GOT3 (cell line): ENCODE results near the gene RHOH.

ENCODE experiments used
- DNase-seq: peaks from one replicate; lab custom pipeline; 2025; ENCODE audit warnings: mixed read lengths; lab: John Stamatoyannopoulos, UW

RHOH gene

DNA sequence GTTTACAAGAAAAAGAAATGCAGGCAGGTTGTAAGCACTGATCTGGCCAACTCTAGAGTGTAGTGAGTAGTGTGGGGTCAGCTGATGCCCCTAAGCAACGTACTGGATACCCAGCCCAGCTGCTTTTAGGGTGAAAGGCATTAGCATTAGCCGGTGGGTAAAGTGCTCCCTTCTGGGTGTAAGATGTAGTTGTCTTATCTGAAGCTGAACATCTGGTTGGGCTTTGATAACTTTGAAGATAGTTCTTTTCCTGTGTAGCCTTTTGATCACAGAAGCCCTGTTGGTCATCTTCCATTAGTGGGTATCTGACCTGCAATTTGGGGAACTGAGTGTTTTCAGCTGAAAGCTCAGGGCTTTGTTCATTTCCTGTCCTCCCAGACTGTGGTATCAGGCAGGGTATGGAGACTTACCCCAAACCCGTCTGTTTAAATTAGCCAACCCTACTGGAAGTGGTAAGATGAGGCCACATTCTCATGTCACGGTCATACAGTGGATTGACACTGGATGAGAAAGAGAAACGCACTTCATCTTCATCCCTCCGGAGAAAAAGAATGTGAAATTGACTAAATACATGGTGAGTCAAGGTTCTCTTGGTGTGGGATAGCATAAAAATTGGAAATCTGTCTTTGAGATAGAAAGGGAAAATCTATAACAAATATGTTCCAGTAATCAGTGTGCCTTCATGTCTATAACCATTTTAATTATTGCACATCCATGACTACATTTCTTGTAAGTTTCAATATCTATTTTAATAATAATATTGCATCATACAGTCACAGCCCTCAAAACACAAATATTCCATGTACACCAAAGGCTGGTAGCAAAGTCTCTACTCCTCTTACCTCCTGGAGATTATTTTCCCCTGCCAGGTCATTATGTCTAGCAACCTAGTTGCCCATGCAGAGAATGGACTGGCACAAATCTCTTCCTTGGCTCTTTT lies 8.7 kb downstream of the RHOH start:
- DNase-seq: no peak

DNA sequence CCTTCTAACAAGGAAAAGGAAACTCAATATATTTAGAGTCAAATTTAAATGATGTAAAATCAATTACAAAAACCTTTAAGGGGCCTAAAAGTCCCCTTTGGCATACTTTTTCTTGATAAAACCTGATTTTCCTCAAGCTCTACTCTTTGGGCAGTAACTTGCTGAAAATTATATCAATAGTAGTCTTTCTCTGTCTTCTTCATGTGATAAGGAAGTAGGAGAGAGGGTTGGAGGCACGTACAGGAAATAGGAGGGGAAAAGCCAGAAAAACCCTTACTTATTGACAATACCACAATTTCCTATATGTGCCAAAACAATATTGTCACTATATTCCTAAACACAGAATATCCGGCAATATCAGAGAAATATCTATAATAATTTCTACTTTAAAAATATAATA lies 9.6 kb downstream of the RHOH start:
- DNase-seq: no peak

- no peak for DNase-seq
Observed at GRCh38 chr4:40209401-40209800, 12.6 kb downstream of the RHOH start.

DNA sequence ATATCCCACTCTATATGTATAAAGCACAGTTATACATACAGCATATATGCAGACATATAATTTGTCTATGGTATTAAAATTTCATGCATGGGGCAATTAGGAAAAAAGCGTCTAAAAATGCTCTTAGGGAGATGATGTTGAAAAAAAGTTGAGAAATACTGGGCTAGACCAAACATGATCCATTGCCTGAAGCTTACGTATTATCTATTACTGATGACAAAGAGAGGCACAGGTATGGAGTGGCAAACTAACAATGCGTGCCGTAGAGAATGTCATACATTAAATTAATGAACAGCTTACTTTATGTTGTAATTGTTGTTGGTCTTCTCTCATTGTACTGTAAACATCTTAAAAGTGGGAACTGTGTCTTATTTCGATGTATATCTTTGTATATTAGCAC lies 13.9 kb downstream of the RHOH start:
- DNase-seq: no peak

DNA sequence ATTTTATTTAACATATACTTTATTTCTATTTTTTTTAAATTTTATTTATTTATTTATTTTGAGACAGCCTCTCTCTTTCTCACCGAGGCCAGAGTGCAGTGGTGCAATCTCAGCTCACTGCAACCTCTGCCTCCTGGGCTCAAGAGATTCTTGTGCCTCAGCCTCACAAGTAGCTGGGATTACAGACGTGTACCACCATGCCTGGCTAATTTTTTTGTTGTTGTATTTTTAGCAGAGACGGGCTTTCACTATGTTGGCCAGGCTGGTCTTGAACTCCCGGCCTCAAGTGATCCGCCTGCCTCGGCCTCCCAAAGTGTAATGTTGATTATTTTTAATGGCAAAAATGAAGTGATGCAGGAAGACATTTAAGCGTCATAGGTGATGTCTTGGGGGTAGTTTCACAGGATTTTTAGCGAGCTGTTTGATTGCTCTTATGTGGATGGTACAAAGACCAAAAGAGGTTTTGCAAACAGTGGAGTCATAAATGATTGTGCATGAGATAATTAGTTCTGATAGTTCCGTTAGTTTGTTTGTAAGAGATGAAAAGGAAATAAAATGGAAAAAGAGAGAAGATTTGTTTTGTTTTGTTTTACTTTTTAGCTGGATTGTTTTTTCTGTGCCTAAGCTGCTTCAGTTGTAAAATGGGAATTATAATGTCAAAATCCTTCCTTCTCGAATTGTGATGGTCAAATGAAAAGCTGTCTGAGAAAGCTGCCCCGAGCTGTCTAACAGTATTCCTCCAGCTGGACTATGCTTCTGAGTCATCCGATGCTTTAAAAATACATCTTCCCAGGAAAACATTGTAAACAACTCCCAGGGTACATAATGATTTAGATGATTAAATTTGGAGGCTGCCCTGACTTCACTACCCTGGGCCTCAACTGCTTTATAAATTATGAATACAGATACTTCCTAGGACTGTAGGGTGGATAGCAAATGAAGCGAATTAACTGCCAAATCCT lies 14.7 kb downstream of the RHOH start:
- no peak for DNase-seq

GRCh38 chr4:40212674-40213527 lies 16.1 kb downstream of the RHOH start:
- DNase-seq: no peak

GRCh38 chr4:40214038-40214437 lies 17.2 kb downstream of the RHOH start:
- no peak for DNase-seq

GRCh38 chr4:40214661-40215418 lies 18.0 kb downstream of the RHOH start:
- no peak for DNase-seq

DNA sequence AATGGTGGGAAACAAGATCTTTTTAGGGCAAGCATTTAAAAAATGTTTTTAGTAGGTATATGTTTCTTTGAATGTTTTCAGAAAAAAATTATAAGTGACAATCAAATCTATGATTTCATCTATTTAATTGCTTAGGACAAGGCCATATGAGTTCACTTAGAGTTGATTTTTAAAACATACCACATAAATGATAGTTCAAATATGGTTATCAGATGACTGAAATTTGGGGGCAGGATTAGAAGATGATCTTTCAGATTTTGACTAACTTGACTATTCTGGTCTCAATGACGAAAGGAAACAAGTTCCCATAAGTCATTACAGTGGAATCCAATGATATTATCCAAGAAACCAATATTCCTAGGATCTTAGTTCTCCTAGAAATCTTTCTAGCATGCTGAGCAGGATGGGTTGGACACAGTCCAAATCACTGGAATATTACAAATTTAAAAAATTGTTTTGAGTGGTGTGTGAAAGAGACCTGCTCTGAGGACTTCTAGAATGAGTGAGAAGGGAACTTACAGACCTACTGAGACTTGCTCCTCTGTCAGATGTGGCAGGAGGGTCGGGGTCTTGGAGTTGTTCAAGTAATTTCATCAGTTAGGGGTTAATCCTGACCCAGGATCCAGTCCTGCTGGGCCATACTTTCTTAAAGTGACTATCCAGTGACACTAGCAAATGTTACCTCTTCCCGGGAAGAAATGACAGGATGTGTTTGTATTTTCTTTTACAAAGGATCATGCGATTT lies 20.0 kb downstream of the RHOH start:
- DNase-seq: no peak

DNA sequence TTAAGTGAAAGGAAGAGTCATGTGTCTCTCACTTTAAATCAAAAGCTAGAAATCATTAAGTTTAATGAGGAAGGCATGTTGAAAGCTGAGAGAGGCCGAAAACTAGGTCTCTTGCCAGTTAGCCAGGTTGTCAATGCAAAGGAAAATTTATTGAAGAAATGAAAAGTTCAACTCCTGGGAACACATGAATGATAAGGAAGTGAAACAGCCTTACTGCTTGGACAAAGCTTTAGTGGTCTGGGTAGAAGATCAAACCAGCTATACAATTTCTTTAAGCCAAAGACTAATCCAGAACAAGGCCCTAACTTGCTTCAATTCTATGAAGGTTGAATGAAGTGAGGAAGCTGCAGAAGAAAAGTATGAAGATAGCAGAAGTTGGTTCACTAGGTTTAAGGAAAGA lies 24.9 kb downstream of the RHOH start:
- no peak for DNase-seq

GRCh38 chr4:40223343-40223742 lies 26.5 kb downstream of the RHOH start:
- DNase-seq: no peak

DNA sequence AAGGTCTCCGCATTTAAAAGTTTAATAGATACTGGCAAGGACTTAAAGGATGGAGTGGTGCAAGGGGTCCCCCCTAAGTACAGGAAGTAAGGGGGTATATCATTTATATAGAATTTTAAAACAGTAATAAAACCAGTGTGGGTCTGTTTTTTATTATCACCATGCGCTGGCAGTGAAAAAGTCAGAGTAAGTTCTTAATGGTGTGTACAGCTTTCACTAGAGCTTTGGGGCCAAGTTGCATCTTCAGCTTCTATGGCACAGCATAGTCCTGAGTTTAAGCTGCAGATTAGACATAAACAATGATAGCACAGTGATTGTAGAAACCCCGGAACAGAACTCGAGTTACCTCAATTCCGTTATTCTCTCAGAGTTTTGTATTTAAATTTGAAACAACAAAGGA lies 27.6 kb downstream of the RHOH start:
- DNase-seq: no peak

DNA sequence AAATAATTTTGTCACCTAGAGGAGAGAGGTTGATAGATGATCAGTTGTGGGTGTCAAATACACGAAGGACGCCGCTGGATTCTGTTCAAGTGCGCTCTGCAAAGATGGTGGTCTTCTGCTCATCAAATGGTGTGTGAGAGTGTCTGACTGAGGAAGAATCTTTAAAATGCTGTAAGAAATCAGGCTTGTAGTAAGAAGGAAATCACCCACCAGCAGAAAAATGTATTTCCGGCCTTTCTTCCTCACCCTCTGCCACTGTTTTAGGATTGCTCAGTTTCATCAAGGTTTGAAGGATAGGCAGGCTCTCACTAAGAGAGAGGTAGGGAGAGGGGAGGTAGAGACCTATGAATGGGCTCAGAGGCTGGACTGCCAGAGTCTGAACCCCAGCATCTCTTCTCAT lies 28.7 kb downstream of the RHOH start:
- DNase-seq: no peak

GRCh38 chr4:40227284-40227683 lies 30.5 kb downstream of the RHOH start:
- no peak for DNase-seq

- no peak for DNase-seq
Observed at GRCh38 chr4:40228497-40229365, 31.9 kb downstream of the RHOH start.

- no peak for DNase-seq
Observed at GRCh38 chr4:40231316-40231863, 34.6 kb downstream of the RHOH start.

DNA sequence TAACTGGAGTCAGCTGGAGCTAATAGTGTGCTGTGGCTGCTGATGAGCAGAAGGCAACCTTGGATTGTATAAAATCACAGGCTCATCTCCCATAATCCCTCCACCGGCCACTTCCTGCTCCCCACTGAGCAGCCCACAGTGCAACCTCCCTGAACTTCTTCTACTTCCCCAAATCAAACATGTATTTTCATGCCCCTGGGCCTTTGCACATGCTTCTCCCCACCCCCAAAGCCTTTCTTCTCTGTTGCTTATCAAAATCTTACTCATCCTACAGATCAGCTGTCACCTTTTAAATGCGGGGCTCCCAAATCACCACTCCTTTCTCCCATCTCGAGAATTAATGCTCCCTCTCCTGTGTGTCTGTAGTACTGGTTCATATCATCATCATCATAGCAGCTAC lies 35.8 kb downstream of the RHOH start:
- no peak for DNase-seq

- DNase-seq: no peak
Observed at GRCh38 chr4:40233227-40233626, 36.4 kb downstream of the RHOH start.

DNA sequence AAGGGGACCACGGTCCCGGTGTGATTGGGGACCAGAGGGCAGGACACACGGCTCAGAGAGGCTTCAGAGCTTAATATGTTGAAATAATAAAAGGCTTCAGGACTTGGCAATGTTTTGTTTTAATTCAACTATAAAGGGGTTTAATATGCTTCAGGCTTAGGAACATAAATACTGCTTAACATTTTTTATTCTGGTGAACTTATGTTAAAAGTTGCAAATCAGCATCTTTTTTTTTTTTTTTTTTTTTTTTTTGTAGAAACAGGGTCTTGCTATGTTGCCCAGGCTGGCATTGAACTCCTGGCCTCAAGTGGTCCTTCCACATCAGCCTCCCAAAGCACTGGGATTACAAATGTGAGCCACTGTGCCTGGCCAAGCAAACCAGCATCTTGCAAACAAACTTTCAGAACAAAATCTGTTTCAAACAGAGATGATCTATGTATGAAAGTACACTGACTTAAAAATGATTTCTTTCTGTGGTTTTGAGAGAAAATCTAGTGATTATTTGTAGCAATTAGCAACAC lies 37.7 kb downstream of the RHOH start:
- DNase-seq: no peak
